H9 (cell line): ENCODE measurements around the gene FBXO47. TPM values are rescaled to one million over a fixed set of nuclear protein-coding genes. Genes with fewer than 3 reads are reported as not detected.

ENCODE experiments used
- DNase-seq: peaks from one replicate; pipeline ENCODE4 v3.0.0-alpha.2; 2017
- H2AFZ ChIP-seq: one replicate; pipeline ENCODE4 v1.6.1; 2013; ENCODE audit warnings: mild to moderate bottlenecking, low read length, control low read depth, moderate library complexity
- H2AK5ac ChIP-seq: 2 replicates; pipeline ENCODE4 v1.6.1; 2013; ENCODE audit warnings: low read length, control low read depth, mixed read lengths; ENCODE audit not compliant: insufficient read length
- H2BK120ac ChIP-seq: one replicate; pipeline ENCODE4 v1.6.1; 2013; ENCODE audit warnings: low read depth, mild to moderate bottlenecking, low read length, control low read depth, inconsistent platforms; ENCODE audit not compliant: poor library complexity, severe bottlenecking
- H2BK12ac ChIP-seq: 2 replicates; pipeline ENCODE4 v1.6.1; 2013; ENCODE audit warnings: low read length, control low read depth, mixed read lengths, low read depth; ENCODE audit not compliant: insufficient read length
- H2BK15ac ChIP-seq: 2 replicates; pipeline ENCODE4 v1.6.1; 2013; ENCODE audit warnings: low read depth, low read length, control low read depth
- H2BK20ac ChIP-seq: one replicate; pipeline ENCODE4 v1.6.1; 2013; ENCODE audit warnings: low read depth, mild to moderate bottlenecking, low read length, control low read depth, inconsistent platforms; ENCODE audit not compliant: poor library complexity, severe bottlenecking
- H2BK5ac ChIP-seq: 2 replicates; pipeline ENCODE4 v1.6.1; 2013; ENCODE audit warnings: low read length, control low read depth, mixed read lengths; ENCODE audit not compliant: insufficient read length
- H3K14ac ChIP-seq: 2 replicates; pipeline ENCODE4 v1.6.1; 2013; ENCODE audit warnings: low read length, control low read depth; ENCODE audit not compliant: insufficient read depth
- H3K18ac ChIP-seq: 2 replicates; pipeline ENCODE4 v1.6.1; 2013; ENCODE audit warnings: low read depth, mild to moderate bottlenecking, mixed read lengths, low read length, control low read depth; ENCODE audit not compliant: insufficient read length
- H3K23ac ChIP-seq: 2 replicates; pipeline ENCODE4 v1.6.1; 2013; ENCODE audit warnings: low read length, control low read depth, mixed read lengths, low read depth; ENCODE audit not compliant: insufficient read length
- H3K23me2 ChIP-seq: 2 replicates; pipeline ENCODE4 v1.6.1; 2013; ENCODE audit warnings: low read depth, mild to moderate bottlenecking, mixed read lengths, low read length, control low read depth; ENCODE audit not compliant: insufficient read length, poor library complexity, severe bottlenecking
- H3K27ac ChIP-seq: 2 replicates; pipeline ENCODE4 v1.5.1; 2013; ENCODE audit warnings: low read length, control low read depth, mixed read lengths, low read depth; ENCODE audit not compliant: insufficient read length
- H3K27me3 ChIP-seq: 2 replicates; pipeline ENCODE4 v1.6.1; 2013; ENCODE audit warnings: low read length, control low read depth, inconsistent platforms; ENCODE audit not compliant: insufficient read depth
- H3K4ac ChIP-seq: 2 replicates; pipeline ENCODE4 v1.6.1; 2013; ENCODE audit warnings: low read depth, mild to moderate bottlenecking, control low read depth, inconsistent platforms, low read length, moderate library complexity
- H3K4me1 ChIP-seq: 2 replicates; pipeline ENCODE4 v1.6.1; 2013; ENCODE audit warnings: low read length, control low read depth, inconsistent platforms; ENCODE audit not compliant: insufficient read depth
- H3K4me2 ChIP-seq: 2 replicates; pipeline ENCODE4 v1.6.1; 2013; ENCODE audit warnings: low read length, control low read depth, mixed read lengths; ENCODE audit not compliant: insufficient read length, insufficient read depth
- H3K56ac ChIP-seq: 2 replicates; pipeline ENCODE4 v1.6.1; 2013; ENCODE audit warnings: low read depth, mild to moderate bottlenecking, mixed read lengths, low read length, control low read depth; ENCODE audit not compliant: insufficient read length
- H3K79me1 ChIP-seq: 2 replicates; pipeline ENCODE4 v1.6.1; 2013; ENCODE audit warnings: low read depth, mild to moderate bottlenecking, moderate library complexity, low read length, control low read depth, inconsistent platforms; ENCODE audit not compliant: insufficient read depth, poor library complexity, severe bottlenecking
- H3K79me2 ChIP-seq: 2 replicates; pipeline ENCODE4 v1.6.1; 2013; ENCODE audit warnings: low read length, control low read depth, inconsistent platforms; ENCODE audit not compliant: insufficient read depth
- H3K9ac ChIP-seq: 2 replicates; pipeline ENCODE4 v1.6.1; 2013; ENCODE audit warnings: low read length, control low read depth, mixed read lengths; ENCODE audit not compliant: insufficient read length; ENCODE audit errors: extremely low read depth
- H3K9me3 ChIP-seq: one replicate; pipeline ENCODE4 v1.6.1; 2013; ENCODE audit warnings: low read depth, low read length, inconsistent platforms; ENCODE audit not compliant: control insufficient read depth
- H3T11ph ChIP-seq: one replicate; pipeline ENCODE4 v1.6.1; 2013; ENCODE audit warnings: mild to moderate bottlenecking, low read length, control low read depth, inconsistent platforms
- H4K20me1 ChIP-seq: one replicate; pipeline ENCODE4 v1.6.1; 2013; ENCODE audit not compliant: control insufficient read depth, insufficient read length, insufficient read depth
- H4K5ac ChIP-seq: 2 replicates; pipeline ENCODE4 v1.6.1; 2013; ENCODE audit warnings: low read depth, mild to moderate bottlenecking, mixed read lengths, low read length, control low read depth; ENCODE audit not compliant: insufficient read length
- H4K8ac ChIP-seq: replicated peaks from 2 replicates; pipeline ENCODE4 v1.6.1; 2013; ENCODE audit warnings: low read length, control low read depth, mixed read lengths, low read depth; ENCODE audit not compliant: insufficient read length
- H4K91ac ChIP-seq: 2 replicates; pipeline ENCODE4 v1.6.1; 2013; ENCODE audit warnings: low read depth, mild to moderate bottlenecking, moderate library complexity, mixed read lengths, low read length, control low read depth; ENCODE audit not compliant: insufficient read length
- H3K27ac Mint-ChIP-seq, 3 experiments: 2 replicates in 2 of 3; 3 replicates in 1 of 3; pipeline ENCODE4 v1.8.0; 2020 to 2021; ENCODE audit warnings: mixed read lengths in 3 of 3, mild to moderate bottlenecking in 1 of 3, moderate library complexity in 1 of 3
- H3K27me3 Mint-ChIP-seq: 2 replicates; pipeline ENCODE4 v1.8.0; 2021; ENCODE audit warnings: low read depth, mild to moderate bottlenecking, moderate library complexity, mixed read lengths
- H3K36me3 Mint-ChIP-seq, 3 experiments: 2 replicates in 2 of 3; 3 replicates in 1 of 3; pipeline ENCODE4 v1.8.0; 2020 to 2021; ENCODE audit warnings: low read depth in 3 of 3, mixed read lengths in 3 of 3; ENCODE audit not compliant: insufficient read depth in 1 of 3
- H3K4me1 Mint-ChIP-seq, 2 experiments: 2 replicates each; pipeline ENCODE4 v1.8.0; 2020; ENCODE audit warnings: mixed read lengths in 2 of 2
- H3K4me3 Mint-ChIP-seq, 2 experiments: 2 replicates in 1 of 2; 3 replicates in 1 of 2; pipeline ENCODE4 v1.8.0; 2020 to 2021; ENCODE audit warnings: mild to moderate bottlenecking in 2 of 2, mixed read lengths in 2 of 2, moderate library complexity in 1 of 2
- H3K9me3 Mint-ChIP-seq, 2 experiments: 2 replicates in 1 of 2; 3 replicates in 1 of 2; pipeline ENCODE4 v1.8.0; 2020; ENCODE audit warnings: mild to moderate bottlenecking in 2 of 2, mixed read lengths in 2 of 2, moderate library complexity in 1 of 2
- WGBS: extraction: QIAGEN DNeasy Blood & Tissue Kit; methylation state at CpG from one replicate; pipeline ENCODE4 v1.1.7; 2013; ENCODE audit warnings: missing lambda C conversion rate, low lambda C conversion rate, mixed read lengths; ENCODE audit not compliant: insufficient read length; ENCODE audit errors: extremely low coverage; 5-methylcytosine and 5-hydroxymethylcytosine counted together
- total RNA-seq: library from RNA; stranded (reverse); gene quantifications from 2 replicates; pipeline ENCODE4 v1.2.1, GENCODE V29; 2021
- TF ChIP-seq, protein P1 (sequence below): fragments of 200-600 bp; sonication (generic); conservative IDR thresholded peaks from 3 replicates; pipeline ENCODE4 v1.8.0; 2021; ENCODE audit warnings: antibody characterized with exemption, mild to moderate bottlenecking

Gene FBXO47
- total RNA-seq, 1 experiment from 2014 or later, result not detected

DNA sequence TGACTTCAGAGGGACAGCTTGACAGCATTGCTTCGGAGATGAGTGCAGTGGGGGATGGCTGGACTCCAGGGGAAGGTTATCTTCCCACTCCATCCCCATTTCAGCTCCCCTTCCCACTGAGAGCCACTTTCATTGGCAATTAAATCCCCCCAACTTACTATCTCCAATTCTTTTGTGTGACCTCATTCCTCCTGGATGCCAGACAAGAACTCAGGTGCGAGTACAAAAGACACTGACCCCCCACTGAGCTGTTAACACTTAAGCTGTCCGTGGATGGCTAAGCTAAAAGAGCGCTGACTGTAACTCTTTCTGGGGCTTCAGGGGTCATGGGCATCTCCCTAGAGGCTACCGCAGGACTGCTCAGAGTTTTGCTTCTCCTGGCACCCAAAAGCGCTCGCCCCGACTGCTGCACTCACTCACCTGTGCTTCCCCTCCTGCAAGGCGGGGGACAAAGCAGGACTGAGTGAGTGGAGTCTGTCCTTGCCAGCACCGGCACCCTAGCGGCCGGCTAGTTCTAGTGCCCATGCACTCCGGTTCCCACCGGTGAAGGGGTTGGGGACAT, 44.8 kb upstream of the FBXO47 start:
- Histone ChIP-seq H3K4ac (no peak overlapping the region), H3K23me2 (no peaks in the 10 kb centered on the region), H2BK120ac (no peak overlapping the region), H3K14ac (no peak overlapping the region), H2BK5ac (no peak overlapping the region), H3T11ph (no peak overlapping the region), H4K8ac (no peak overlapping the region), H2AK5ac (no peak overlapping the region), H3K56ac (no peak overlapping the region), H3K27me3 (no peaks in the 10 kb centered on the region), H2BK15ac (no peak overlapping the region), H3K18ac (no peak overlapping the region), H3K4me2 (peak overlapping the region; percentile 35), H3K79me1 (no peaks in the 10 kb centered on the region), H4K91ac (no peak overlapping the region), H3K79me2 (no peaks in the 10 kb centered on the region), H3K9me3 (no peaks in the 10 kb centered on the region), H3K4me1 (no peaks in the 10 kb centered on the region; the same call in 1 of the 2 replicates), H3K9ac (no peak overlapping the region), H2BK12ac (no peak overlapping the region), H3K23ac (no peak overlapping the region), H3K27ac (no peak overlapping the region), H4K20me1 (no peaks in the 10 kb centered on the region), H4K5ac (no peak overlapping the region), H2AFZ (no peak overlapping the region), H2BK20ac (no peak overlapping the region)
- Mint-ChIP-seq H3K27ac (peak overlapping the region in 2 of 3 experiments; percentile 22 to 67; a peak in 3 of 7 replicates), H3K4me1 (peaks cover 23 to 32% of the 10 kb centered on the region in 2 experiments), H3K27me3 (no peaks in the 10 kb centered on the region; the same call in 1 of the 2 replicates), H3K9me3 (peaks cover 0 to 7% of the 10 kb centered on the region in 2 experiments; a peak in 1 of 5 replicates), H3K4me3 (peak overlapping the region; percentile 54 to 76), H3K36me3 (no peaks in the 10 kb centered on the region)
- WGBS, result no CpG with 5 or more reads among the region's 14 CpGs
- TF ChIP-seq, protein P1, sequence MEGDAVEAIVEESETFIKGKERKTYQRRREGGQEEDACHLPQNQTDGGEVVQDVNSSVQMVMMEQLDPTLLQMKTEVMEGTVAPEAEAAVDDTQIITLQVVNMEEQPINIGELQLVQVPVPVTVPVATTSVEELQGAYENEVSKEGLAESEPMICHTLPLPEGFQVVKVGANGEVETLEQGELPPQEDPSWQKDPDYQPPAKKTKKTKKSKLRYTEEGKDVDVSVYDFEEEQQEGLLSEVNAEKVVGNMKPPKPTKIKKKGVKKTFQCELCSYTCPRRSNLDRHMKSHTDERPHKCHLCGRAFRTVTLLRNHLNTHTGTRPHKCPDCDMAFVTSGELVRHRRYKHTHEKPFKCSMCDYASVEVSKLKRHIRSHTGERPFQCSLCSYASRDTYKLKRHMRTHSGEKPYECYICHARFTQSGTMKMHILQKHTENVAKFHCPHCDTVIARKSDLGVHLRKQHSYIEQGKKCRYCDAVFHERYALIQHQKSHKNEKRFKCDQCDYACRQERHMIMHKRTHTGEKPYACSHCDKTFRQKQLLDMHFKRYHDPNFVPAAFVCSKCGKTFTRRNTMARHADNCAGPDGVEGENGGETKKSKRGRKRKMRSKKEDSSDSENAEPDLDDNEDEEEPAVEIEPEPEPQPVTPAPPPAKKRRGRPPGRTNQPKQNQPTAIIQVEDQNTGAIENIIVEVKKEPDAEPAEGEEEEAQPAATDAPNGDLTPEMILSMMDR, result peak; percentile 65; the same call in 2 of the 3 replicates
- peak; percentile 86 for DNase-seq
